HEK293 (cell line): ENCODE data around the gene MISFA.

Experiments used
- ZNF24 ChIP-seq: fragments of 450-650 bp; formaldehyde crosslinking; IDR thresholded peaks from 2 replicates; pipeline ENCODE4 v1.5.1; 2016; ENCODE audit warnings: missing biosample characterization, missing genetic modification characterization
- ZNF426 ChIP-seq: fragments of 450-650 bp; formaldehyde crosslinking; IDR thresholded peaks from 2 replicates; pipeline ENCODE4 v1.5.1; 2017; ENCODE audit warnings: missing biosample characterization, missing genetic modification characterization, mild to moderate bottlenecking, inconsistent platforms, moderate library complexity
- TF ChIP-seq, protein P1 (sequence below): fragments of 450-650 bp; formaldehyde crosslinking; IDR thresholded peaks from 2 replicates; pipeline ENCODE4 v1.5.1; 2016; ENCODE audit warnings: missing biosample characterization, missing genetic modification characterization
- TF ChIP-seq, protein P2 (sequence below): fragments of 450-650 bp; formaldehyde crosslinking; IDR thresholded peaks from 2 replicates; pipeline ENCODE4 v1.5.1; 2017; ENCODE audit warnings: missing biosample characterization, missing genetic modification characterization

DNA sequence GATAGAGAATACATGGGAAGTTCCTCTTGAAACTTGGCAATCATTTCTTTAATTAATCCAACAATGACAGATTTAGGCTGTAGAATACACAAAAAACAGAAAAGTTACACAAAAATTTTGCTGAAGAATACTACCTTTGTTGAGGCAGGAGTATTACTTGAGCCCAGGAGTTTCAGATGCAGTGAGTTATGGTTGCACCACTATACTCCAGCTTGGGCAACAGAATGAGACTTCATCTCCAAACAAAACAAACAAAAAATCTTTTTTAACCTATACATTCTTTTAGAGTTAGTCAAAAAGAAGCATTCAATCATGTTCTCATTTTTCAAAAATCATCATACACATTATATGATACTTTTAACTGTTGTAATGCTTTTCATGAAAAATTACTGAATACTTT, 33.2 kb upstream of the MISFA start:
- TF ChIP-seq ZNF24 (tag by site-specific recombination) (no peak), ZNF426 (tag by site-specific recombination) (no peak)
- TF ChIP-seq, protein P1, sequence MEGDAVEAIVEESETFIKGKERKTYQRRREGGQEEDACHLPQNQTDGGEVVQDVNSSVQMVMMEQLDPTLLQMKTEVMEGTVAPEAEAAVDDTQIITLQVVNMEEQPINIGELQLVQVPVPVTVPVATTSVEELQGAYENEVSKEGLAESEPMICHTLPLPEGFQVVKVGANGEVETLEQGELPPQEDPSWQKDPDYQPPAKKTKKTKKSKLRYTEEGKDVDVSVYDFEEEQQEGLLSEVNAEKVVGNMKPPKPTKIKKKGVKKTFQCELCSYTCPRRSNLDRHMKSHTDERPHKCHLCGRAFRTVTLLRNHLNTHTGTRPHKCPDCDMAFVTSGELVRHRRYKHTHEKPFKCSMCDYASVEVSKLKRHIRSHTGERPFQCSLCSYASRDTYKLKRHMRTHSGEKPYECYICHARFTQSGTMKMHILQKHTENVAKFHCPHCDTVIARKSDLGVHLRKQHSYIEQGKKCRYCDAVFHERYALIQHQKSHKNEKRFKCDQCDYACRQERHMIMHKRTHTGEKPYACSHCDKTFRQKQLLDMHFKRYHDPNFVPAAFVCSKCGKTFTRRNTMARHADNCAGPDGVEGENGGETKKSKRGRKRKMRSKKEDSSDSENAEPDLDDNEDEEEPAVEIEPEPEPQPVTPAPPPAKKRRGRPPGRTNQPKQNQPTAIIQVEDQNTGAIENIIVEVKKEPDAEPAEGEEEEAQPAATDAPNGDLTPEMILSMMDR (tag by site-specific recombination), result no peak
- TF ChIP-seq, protein P2, sequence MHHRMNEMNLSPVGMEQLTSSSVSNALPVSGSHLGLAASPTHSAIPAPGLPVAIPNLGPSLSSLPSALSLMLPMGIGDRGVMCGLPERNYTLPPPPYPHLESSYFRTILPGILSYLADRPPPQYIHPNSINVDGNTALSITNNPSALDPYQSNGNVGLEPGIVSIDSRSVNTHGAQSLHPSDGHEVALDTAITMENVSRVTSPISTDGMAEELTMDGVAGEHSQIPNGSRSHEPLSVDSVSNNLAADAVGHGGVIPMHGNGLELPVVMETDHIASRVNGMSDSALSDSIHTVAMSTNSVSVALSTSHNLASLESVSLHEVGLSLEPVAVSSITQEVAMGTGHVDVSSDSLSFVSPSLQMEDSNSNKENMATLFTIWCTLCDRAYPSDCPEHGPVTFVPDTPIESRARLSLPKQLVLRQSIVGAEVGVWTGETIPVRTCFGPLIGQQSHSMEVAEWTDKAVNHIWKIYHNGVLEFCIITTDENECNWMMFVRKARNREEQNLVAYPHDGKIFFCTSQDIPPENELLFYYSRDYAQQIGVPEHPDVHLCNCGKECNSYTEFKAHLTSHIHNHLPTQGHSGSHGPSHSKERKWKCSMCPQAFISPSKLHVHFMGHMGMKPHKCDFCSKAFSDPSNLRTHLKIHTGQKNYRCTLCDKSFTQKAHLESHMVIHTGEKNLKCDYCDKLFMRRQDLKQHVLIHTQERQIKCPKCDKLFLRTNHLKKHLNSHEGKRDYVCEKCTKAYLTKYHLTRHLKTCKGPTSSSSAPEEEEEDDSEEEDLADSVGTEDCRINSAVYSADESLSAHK (tag by site-specific recombination), result no peak
